PC-9 (cell line): ENCODE results near the gene ITFG1.

Experiments
- EZH2 ChIP-seq: fragments of 200-600 bp; sonication (generic); IDR thresholded peaks from 2 replicates; pipeline ENCODE4 v1.8.0; 2017; ENCODE audit warnings: antibody characterized with exemption, low read depth
- TF ChIP-seq, protein P1 (sequence below): fragments of 200-600 bp; sonication (generic); conservative IDR thresholded peaks from 2 replicates; pipeline ENCODE4 v1.6.1; 2017; ENCODE audit warnings: mixed run types, antibody characterized with exemption, mild to moderate bottlenecking, moderate library complexity

DNA sequence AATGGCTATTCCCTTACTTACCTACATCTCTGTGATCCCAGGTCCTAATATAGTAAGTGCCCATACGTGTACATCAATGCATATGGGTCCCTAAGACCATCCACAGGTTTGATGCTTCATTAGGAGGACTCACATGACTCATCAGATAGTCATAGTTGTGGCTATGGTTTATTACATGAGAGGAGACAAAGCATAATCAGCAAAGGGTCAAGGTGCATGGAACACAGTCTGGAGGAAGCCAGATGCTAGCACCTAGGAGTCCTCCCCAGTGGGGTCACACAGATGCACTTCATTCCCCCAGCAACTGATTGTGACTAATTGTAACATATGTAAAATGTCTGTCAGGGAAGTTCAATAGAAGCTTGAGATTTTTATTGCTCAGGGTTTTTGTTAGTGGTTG lies 43.1 kb upstream of the ITFG1 start:
- TF ChIP-seq, protein P1, sequence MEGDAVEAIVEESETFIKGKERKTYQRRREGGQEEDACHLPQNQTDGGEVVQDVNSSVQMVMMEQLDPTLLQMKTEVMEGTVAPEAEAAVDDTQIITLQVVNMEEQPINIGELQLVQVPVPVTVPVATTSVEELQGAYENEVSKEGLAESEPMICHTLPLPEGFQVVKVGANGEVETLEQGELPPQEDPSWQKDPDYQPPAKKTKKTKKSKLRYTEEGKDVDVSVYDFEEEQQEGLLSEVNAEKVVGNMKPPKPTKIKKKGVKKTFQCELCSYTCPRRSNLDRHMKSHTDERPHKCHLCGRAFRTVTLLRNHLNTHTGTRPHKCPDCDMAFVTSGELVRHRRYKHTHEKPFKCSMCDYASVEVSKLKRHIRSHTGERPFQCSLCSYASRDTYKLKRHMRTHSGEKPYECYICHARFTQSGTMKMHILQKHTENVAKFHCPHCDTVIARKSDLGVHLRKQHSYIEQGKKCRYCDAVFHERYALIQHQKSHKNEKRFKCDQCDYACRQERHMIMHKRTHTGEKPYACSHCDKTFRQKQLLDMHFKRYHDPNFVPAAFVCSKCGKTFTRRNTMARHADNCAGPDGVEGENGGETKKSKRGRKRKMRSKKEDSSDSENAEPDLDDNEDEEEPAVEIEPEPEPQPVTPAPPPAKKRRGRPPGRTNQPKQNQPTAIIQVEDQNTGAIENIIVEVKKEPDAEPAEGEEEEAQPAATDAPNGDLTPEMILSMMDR: no peak
- TF ChIP-seq EZH2: no peak
